H1 (cell line): ENCODE data around the gene ZNF584. TPM values are rescaled to one million over a fixed set of nuclear protein-coding genes. Genes with fewer than 3 reads are reported as not detected.

ENCODE experiments used
- CHD7 ChIP-seq: fragments of 300-600 bp; sonication (generic); IDR thresholded peaks from 2 replicates; pipeline ENCODE4 v1.7.1; 2012; ENCODE audit warnings: low read length, moderate library complexity, mild to moderate bottlenecking, inconsistent platforms; ENCODE audit not compliant: insufficient replicate concordance
- GTF2F1 ChIP-seq: IDR thresholded peaks from 2 replicates; pipeline ENCODE4 v1.6.1; 2012; ENCODE audit warnings: low read depth, low read length, improper control_type of control experiment, borderline replicate concordance
- KDM1A ChIP-seq: fragments of 200-600, 300-600 bp; sonication (generic); IDR thresholded peaks from 2 replicates; pipeline ENCODE4 v1.7.1; 2016; ENCODE audit warnings: mild to moderate bottlenecking, low read length, borderline replicate concordance
- POU5F1 ChIP-seq: IDR thresholded peaks from 2 replicates; pipeline ENCODE4 v1.6.1; 2011; ENCODE audit warnings: low read depth, mild to moderate bottlenecking, low read length, moderate library complexity
- RBBP5 ChIP-seq: IDR thresholded peaks from 2 replicates; pipeline ENCODE4 v1.7.1; 2012; ENCODE audit warnings: low read depth, mild to moderate bottlenecking, inconsistent platforms, low read length, moderate library complexity, borderline replicate concordance
- RNF2 ChIP-seq: fragments of 200-900, 300-1000 bp; sonication (generic); IDR thresholded peaks from 2 replicates; pipeline ENCODE4 v1.7.1; 2016; ENCODE audit warnings: borderline replicate concordance, low read depth, mild to moderate bottlenecking, antibody characterized with exemption, low read length; ENCODE audit not compliant: poor library complexity, severe bottlenecking; ENCODE audit errors: missing control alignments
- SIN3A ChIP-seq, 2 experiments: IDR thresholded peaks in 1 of 2; conservative IDR thresholded peaks in 1 of 2; 2 replicates each; pipeline ENCODE4 v1.6.1; 2011 to 2012; ENCODE audit warnings: low read length in 2 of 2, improper control_type of control experiment in 1 of 2, low read depth in 1 of 2, mild to moderate bottlenecking in 1 of 2
- TAF7 ChIP-seq: optimal IDR thresholded peaks from 2 replicates; pipeline ENCODE3; 2011; ENCODE audit warnings: low read depth, mild to moderate bottlenecking, inconsistent platforms, low read length, moderate library complexity, borderline replicate concordance
- ZNF274 ChIP-seq: IDR thresholded peaks from 2 replicates; pipeline ENCODE4 v1.7.0; 2012; ENCODE audit warnings: low read length, borderline replicate concordance; ENCODE audit errors: extremely low read depth
- polyA plus RNA-seq, 7 experiments: library from polyadenylated mRNA; depleted of rRNA in 3 of 7; stranded (reverse) in 5 of 7; unstranded in 2 of 7; fragments of >200 nt in 5 of 7; fragments of 200-250 nt in 2 of 7; gene quantifications; 1 replicate in 5 of 7; 2 replicates in 1 of 7; 4 replicates in 1 of 7; pipeline versions ENCODE4 v1.2.1 to v1.2.3, GENCODE V29; 2011 to 2013; ENCODE audit warnings: missing spikeins in 2 of 7, mixed read lengths in 2 of 7
- total RNA-seq: library from RNA; stranded (reverse); fragmentation: NEBNext Ultra II Directional; extraction: Animal tissue kit (Norgen Biotek cat#: 25700); gene quantifications from 2 replicates; pipeline ENCODE4 v1.2.1, GENCODE V29; 2021

ZNF584 gene
- total and polyA plus RNA-seq, 2 of the 8 experiments (the other 6 are each of a cell fraction or from before 2014, with no cell fraction given): 2.5 to 5.2 TPM

- no peak for TF ChIP-seq CHD7
- TF ChIP-seq TAF7: peak; percentile 78
- no peak for TF ChIP-seq POU5F1
- TF ChIP-seq ZNF274: no peak
- TF ChIP-seq KDM1A: no peak
- TF ChIP-seq SIN3A (conservative IDR thresholded peaks at IDR 0.05 in 1 of 2, IDR thresholded peaks at IDR 0.05 in 1 of 2; ENCODE audit: low read depth in 1 of 2, low read length in 2 of 2): peak; percentile 76 to 93; a peak in 2 of 4 replicates
- peak; percentile 40 for TF ChIP-seq RNF2
- peak; percentile 88; the same call in 1 of the 2 replicates for TF ChIP-seq GTF2F1
- peak; percentile 83; the same call in 1 of the 2 replicates for TF ChIP-seq RBBP5
Observed at GRCh38 chr19:58386576-58387337, 21.7 kb upstream of the ZNF584 start, which contains the start of gene RPS5 (continued).
